ENCODE measurements around the gene DKK3.

DKK3 gene

DNA sequence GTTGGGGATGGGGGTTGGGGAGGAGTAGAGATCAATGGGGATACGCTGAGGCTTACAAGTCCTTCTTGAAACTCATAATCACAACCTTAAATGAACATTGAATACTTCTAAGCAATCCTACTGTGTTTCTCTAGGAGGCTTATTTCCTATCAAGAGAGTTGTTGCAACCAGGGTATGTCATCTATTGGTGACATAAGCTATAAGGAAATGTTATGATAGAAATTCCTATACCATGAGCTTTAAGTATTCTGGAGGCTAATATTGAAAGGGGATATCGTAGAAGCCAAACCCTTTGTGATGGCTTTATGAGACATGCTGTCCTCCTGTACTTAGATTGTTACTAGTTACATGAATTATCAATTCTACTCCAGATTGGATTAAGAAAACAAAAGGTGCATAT lies 72.9 kb downstream of the DKK3 start:
- no peak for DNase-seq

DNA sequence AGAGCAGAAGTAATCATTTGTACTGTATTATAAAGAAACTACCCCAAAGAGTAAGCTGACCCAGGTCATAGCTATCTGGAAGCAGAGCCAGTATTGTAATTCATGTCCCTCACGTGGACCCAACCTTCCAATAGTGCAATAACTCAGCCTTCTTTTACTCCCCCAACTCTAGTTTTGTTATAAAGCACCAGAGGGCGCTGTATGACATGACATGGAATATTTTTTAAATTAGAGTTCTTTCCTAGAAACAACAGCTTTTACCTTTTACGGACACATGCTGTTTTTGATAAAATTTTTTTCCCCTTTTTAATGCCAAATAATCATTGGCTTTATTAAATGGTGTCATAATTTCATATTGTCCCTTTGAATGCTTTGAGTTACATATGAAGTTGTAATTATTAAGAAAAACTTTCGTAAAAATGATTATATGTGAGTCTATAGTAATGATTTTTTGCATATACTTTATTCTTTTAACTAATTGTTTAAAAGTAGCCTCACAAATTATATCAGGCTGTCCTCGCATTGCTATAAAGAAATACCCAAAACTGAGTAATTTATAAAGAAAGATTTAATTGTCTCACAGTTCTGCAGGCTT lies 76.9 kb downstream of the DKK3 start:
- no peak for DNase-seq

DNA sequence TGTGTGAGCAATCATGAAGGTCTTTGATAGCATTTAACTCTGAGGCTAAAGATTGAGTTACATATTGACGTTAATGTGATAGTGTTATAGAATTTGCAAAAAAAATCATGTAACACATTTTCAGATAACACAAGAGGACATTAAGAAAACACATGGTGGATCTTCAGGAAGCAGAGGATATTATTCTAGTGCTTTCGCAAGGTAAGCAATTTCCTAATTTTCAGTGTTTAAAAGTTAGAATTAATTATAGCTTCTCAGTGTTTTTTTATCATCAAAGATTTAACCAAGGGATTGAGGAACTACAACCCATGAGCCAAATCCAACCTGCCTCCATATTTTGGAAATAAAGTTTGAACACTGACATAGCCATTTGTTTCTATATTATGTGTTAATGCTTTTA lies 78.5 kb downstream of the DKK3 start:
- no peak for DNase-seq

DNA sequence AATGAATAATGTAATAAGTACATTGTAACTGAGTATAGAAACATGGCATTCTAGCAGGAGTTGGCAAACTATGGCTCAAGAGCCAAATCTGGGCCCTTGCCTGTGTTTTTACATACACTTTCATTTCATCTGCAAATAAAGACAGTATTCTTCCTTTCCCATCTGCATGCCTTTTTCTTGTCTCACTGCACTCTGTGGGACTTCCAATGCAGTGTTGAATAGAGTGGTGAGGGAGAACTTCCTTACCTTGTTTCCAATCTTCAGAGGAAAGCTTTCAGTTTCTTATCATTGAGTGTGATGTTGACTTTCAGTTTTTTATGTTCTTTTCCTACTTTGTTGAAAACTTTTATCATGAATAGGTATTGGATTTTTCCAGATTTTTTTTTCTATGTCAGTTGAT lies 84.6 kb downstream of the DKK3 start:
- DNase-seq, result no peak

DNA sequence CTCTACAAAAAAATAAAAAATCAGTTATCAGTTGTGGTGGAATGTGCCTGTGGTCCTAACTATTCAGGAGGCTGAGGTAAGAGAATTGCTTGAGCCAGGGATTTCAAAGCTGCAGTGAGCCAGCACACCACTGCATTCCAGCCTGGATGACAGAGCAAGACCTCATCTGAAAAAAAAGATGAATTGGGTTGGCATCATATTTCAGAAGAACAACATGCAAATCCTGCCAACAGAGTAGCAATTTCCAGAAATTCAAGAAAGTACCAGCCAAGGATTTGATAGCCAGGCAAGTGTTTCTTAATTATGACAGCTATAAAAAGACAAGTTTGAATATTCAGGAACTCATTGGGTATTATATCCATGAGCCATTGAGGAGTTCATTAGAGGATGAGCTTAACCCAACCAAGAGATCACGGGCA lies 91.4 kb downstream of the DKK3 start:
- DNase-seq, result no peak

DNA sequence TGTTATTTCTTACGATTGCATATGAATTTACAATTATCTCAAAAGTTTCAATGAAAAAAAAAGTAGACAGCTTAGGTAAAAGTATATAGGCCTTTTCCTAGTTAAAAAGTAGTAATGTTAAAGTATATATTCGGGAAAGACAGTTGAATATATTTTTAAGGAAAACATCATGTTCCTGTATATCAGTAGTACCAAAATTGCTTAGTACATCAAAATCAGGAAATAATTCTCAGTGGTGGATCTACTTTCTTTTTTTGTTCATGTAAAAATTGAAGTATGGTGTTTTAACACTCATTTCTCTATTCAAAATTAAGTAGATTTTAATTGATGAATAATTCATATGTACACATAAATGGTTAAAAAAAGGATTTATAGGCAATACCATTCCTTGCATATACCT lies 92.8 kb downstream of the DKK3 start:
- DNase-seq, result no peak

DNA sequence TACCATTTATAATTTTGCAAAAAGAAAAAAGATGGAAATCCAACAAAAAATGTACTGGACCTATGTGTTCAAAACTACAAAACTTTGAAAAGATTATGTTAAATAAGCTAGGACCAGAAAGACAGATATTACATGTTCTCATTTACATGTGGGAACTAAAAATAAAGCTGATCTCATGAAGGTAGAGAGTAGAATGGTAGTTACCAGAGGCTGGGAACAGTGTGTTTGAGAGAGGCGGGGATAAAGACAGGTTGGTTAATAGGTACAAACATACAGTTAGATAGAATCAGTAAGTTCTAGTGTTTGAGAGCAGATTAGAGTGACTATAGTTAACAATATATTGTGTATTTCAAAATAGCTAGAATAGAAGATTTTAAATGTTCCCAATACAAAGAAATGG lies 95.0 kb downstream of the DKK3 start:
- no peak for DNase-seq
